SK-N-SH treated with all-trans-retinoic acid at 6 μM for 48 hours (cell line): Measurements from ENCODE around the gene MYL9.
A peak's percentile ranks its signal among the peaks of the same experiment; 100 is the strongest.

Experiments used
- ATAC-seq: fragments of 200-7000 bp; cut with Tn5 transposase; 3 replicates; pipeline ENCODE4 v1.9.1; 2020; ENCODE audit warnings: mild to moderate bottlenecking, moderate library complexity
- ARNTL ChIP-seq: fragments of 450-650 bp; formaldehyde crosslinking; IDR thresholded peaks from 2 replicates; pipeline ENCODE4 v1.5.0; 2020; ENCODE audit warnings: low read depth, mild to moderate bottlenecking, moderate library complexity, borderline replicate concordance
- BACH2 ChIP-seq: fragments of 250-450 bp; sonication (Bioruptor Pico); IDR thresholded peaks from 2 replicates; pipeline ENCODE4 v1.9.0; 2021; ENCODE audit warnings: mild to moderate bottlenecking, borderline replicate concordance
- CSDC2 ChIP-seq: fragments of 250-450 bp; sonication (Bioruptor Pico); IDR thresholded peaks from 2 replicates; pipeline ENCODE4 v1.5.0; 2020; ENCODE audit warnings: mild to moderate bottlenecking, moderate library complexity
- GLIS3 ChIP-seq: fragments of 250-450 bp; sonication (Bioruptor Pico); IDR thresholded peaks from 2 replicates; pipeline ENCODE4 v1.5.0; 2020; ENCODE audit warnings: mild to moderate bottlenecking, moderate library complexity
- ISL1 ChIP-seq: fragments of 250-450 bp; sonication (Bioruptor Pico); IDR thresholded peaks from 2 replicates; pipeline ENCODE4 v2.1.2; 2022; ENCODE audit warnings: mild to moderate bottlenecking, moderate library complexity
- OSR1 ChIP-seq: fragments of 250-450 bp; sonication (Bioruptor Pico); IDR thresholded peaks from 2 replicates; pipeline ENCODE4 v1.8.0; 2022; ENCODE audit warnings: moderate library complexity, mild to moderate bottlenecking, inconsistent platforms
- PPARA ChIP-seq: fragments of 250-450 bp; sonication (Bioruptor Pico); IDR thresholded peaks from 2 replicates; pipeline ENCODE4 v1.5.0; 2020; ENCODE audit warnings: mild to moderate bottlenecking, borderline replicate concordance
- RARB ChIP-seq: fragments of 250-450 bp; sonication (Bioruptor Pico); IDR thresholded peaks from 2 replicates; pipeline ENCODE4 v1.8.0; 2021; ENCODE audit warnings: mild to moderate bottlenecking, moderate library complexity
- SNAI2 ChIP-seq: fragments of 250-450 bp; sonication (Bioruptor Pico); IDR thresholded peaks from 2 replicates; pipeline ENCODE4 v1.5.0; 2020; ENCODE audit warnings: mild to moderate bottlenecking, moderate library complexity
- TCF4 ChIP-seq: fragments of 250-450 bp; sonication (Bioruptor Pico); IDR thresholded peaks from 2 replicates; pipeline ENCODE4 v1.8.0; 2021; ENCODE audit warnings: mild to moderate bottlenecking, moderate library complexity, borderline replicate concordance
- TOX ChIP-seq: fragments of 250-450 bp; sonication (Bioruptor Pico); IDR thresholded peaks from 2 replicates; pipeline ENCODE4 v1.8.0; 2021; ENCODE audit warnings: mild to moderate bottlenecking, moderate library complexity, borderline replicate concordance
- ZC3H10 ChIP-seq: fragments of 250-450 bp; sonication (Bioruptor Pico); IDR thresholded peaks from 2 replicates; pipeline ENCODE4 v1.5.1; 2021; ENCODE audit warnings: mild to moderate bottlenecking, moderate library complexity
- ZFP3 ChIP-seq: fragments of 250-450 bp; sonication (Bioruptor Pico); IDR thresholded peaks from 2 replicates; pipeline ENCODE4 v1.5.0; 2020; ENCODE audit warnings: mild to moderate bottlenecking, moderate library complexity
- ZFP30 ChIP-seq: fragments of 450-650 bp; formaldehyde crosslinking; IDR thresholded peaks from 2 replicates; pipeline ENCODE4 v1.5.0; 2022; ENCODE audit warnings: mild to moderate bottlenecking, moderate library complexity
- ZNF565 ChIP-seq: fragments of 450-650 bp; formaldehyde crosslinking; conservative IDR thresholded peaks from 2 replicates; pipeline ENCODE4 v1.5.0; 2020; ENCODE audit warnings: low read depth, mild to moderate bottlenecking, moderate library complexity
- ZNF70 ChIP-seq: fragments of 450-650 bp; formaldehyde crosslinking; IDR thresholded peaks from 2 replicates; pipeline ENCODE4 v1.5.0; 2020; ENCODE audit warnings: mild to moderate bottlenecking, moderate library complexity
- ZNF8 ChIP-seq: fragments of 450-650 bp; formaldehyde crosslinking; IDR thresholded peaks from 2 replicates; pipeline ENCODE4 v1.5.0; 2020; ENCODE audit warnings: mild to moderate bottlenecking, moderate library complexity
- TF ChIP-seq, protein P1 (sequence below): fragments of 250-450 bp; sonication (Bioruptor Pico); IDR thresholded peaks from 2 replicates; pipeline ENCODE4 v1.8.0; 2020; ENCODE audit warnings: mild to moderate bottlenecking, moderate library complexity, borderline replicate concordance
- TF ChIP-seq, protein P2 (sequence below): fragments of 250-450 bp; sonication (Bioruptor Pico); IDR thresholded peaks from 2 replicates; pipeline ENCODE4 v1.5.1; 2021; ENCODE audit warnings: mild to moderate bottlenecking, moderate library complexity
- TF ChIP-seq, protein P3 (sequence below): fragments of 250-450 bp; sonication (Bioruptor Pico); IDR thresholded peaks from 2 replicates; pipeline ENCODE4 v1.5.0; 2020; ENCODE audit warnings: mild to moderate bottlenecking, moderate library complexity
- TF ChIP-seq, protein P4 (sequence below): fragments of 250-450 bp; sonication (Bioruptor Pico); IDR thresholded peaks from 2 replicates; pipeline ENCODE4 v1.8.0; 2021; ENCODE audit warnings: low read depth, mild to moderate bottlenecking, moderate library complexity, borderline replicate concordance

MYL9 gene

DNA sequence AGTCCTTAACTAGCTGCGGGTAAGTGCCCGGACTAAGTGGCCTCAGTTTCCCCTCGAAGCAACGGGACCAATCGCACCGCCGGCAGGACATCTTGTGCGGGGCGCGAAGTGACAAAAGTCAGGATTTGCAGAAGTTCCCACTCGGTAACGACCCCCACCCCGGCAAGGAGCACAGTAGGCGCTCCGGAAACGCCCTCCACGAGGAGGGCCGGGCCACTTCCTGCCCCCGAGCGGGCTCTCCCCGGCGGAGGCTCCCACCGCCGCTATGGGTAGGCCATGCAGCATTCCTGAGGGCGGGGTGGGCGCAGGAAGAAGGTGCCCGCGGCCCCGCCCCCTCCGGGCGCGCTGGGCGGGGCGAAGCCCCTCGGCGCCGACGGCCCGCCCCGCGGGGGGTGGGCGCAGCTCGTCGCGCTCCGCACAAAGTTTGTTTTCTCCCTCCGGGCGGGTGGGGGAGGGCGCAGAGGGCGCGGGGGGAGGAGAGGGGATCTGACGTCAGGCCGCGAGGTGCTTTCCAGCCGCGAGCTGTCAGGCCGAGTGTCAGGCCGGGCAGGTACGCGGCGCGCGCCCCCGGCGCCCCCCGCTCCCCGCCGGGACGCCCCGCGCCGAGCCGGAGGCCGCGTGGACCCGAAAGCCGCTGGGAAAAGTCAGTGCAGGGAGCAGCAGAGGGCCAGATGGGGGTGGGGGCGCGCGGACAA lies 31.9 kb downstream of the MYL9 start, which contains the start of gene TGIF2:
TSS of gene TGIF2 (plus strand) at position 495 of the 695 bp plus-strand sequence. CDS start 5,178 bp downstream, outside the sequence.
- peak; percentile 40 for ATAC-seq
- TF ChIP-seq ZNF70 (CRISPR knock-in tag) (no peak), BACH2 (no peak), ZFP30 (CRISPR knock-in tag) (no peak), SNAI2 (CRISPR knock-in tag) (peak; percentile 76; the same call in 1 of the 2 replicates), ARNTL (CRISPR knock-in tag) (no peak), ISL1 (no peak), ZNF8 (CRISPR knock-in tag) (no peak), TCF4 (CRISPR knock-in tag) (no peak), ZFP3 (peak; percentile 73; the same call in 1 of the 2 replicates), RARB (no peak), TOX (CRISPR knock-in tag) (no peak), ZC3H10 (CRISPR knock-in tag) (no peak), GLIS3 (CRISPR knock-in tag) (no peak), PPARA (no peak), ZNF565 (CRISPR knock-in tag) (no peak), OSR1 (CRISPR knock-in tag) (no peak), CSDC2 (CRISPR knock-in tag) (peak; percentile 83)
- TF ChIP-seq, protein P1, sequence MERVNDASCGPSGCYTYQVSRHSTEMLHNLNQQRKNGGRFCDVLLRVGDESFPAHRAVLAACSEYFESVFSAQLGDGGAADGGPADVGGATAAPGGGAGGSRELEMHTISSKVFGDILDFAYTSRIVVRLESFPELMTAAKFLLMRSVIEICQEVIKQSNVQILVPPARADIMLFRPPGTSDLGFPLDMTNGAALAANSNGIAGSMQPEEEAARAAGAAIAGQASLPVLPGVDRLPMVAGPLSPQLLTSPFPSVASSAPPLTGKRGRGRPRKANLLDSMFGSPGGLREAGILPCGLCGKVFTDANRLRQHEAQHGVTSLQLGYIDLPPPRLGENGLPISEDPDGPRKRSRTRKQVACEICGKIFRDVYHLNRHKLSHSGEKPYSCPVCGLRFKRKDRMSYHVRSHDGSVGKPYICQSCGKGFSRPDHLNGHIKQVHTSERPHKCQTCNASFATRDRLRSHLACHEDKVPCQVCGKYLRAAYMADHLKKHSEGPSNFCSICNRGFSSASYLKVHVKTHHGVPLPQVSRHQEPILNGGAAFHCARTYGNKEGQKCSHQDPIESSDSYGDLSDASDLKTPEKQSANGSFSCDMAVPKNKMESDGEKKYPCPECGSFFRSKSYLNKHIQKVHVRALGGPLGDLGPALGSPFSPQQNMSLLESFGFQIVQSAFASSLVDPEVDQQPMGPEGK (CRISPR knock-in tag): peak; percentile 25; the same call in 1 of the 2 replicates
- TF ChIP-seq, protein P2, sequence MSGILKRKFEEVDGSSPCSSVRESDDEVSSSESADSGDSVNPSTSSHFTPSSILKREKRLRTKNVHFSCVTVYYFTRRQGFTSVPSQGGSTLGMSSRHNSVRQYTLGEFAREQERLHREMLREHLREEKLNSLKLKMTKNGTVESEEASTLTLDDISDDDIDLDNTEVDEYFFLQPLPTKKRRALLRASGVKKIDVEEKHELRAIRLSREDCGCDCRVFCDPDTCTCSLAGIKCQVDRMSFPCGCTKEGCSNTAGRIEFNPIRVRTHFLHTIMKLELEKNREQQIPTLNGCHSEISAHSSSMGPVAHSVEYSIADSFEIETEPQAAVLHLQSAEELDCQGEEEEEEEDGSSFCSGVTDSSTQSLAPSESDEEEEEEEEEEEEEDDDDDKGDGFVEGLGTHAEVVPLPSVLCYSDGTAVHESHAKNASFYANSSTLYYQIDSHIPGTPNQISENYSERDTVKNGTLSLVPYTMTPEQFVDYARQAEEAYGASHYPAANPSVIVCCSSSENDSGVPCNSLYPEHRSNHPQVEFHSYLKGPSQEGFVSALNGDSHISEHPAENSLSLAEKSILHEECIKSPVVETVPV (CRISPR knock-in tag): no peak
- TF ChIP-seq, protein P3, sequence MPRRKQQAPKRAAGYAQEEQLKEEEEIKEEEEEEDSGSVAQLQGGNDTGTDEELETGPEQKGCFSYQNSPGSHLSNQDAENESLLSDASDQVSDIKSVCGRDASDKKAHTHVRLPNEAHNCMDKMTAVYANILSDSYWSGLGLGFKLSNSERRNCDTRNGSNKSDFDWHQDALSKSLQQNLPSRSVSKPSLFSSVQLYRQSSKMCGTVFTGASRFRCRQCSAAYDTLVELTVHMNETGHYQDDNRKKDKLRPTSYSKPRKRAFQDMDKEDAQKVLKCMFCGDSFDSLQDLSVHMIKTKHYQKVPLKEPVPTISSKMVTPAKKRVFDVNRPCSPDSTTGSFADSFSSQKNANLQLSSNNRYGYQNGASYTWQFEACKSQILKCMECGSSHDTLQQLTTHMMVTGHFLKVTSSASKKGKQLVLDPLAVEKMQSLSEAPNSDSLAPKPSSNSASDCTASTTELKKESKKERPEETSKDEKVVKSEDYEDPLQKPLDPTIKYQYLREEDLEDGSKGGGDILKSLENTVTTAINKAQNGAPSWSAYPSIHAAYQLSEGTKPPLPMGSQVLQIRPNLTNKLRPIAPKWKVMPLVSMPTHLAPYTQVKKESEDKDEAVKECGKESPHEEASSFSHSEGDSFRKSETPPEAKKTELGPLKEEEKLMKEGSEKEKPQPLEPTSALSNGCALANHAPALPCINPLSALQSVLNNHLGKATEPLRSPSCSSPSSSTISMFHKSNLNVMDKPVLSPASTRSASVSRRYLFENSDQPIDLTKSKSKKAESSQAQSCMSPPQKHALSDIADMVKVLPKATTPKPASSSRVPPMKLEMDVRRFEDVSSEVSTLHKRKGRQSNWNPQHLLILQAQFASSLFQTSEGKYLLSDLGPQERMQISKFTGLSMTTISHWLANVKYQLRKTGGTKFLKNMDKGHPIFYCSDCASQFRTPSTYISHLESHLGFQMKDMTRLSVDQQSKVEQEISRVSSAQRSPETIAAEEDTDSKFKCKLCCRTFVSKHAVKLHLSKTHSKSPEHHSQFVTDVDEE (CRISPR knock-in tag): peak; percentile 61; the same call in 1 of the 2 replicates
- TF ChIP-seq, protein P4, sequence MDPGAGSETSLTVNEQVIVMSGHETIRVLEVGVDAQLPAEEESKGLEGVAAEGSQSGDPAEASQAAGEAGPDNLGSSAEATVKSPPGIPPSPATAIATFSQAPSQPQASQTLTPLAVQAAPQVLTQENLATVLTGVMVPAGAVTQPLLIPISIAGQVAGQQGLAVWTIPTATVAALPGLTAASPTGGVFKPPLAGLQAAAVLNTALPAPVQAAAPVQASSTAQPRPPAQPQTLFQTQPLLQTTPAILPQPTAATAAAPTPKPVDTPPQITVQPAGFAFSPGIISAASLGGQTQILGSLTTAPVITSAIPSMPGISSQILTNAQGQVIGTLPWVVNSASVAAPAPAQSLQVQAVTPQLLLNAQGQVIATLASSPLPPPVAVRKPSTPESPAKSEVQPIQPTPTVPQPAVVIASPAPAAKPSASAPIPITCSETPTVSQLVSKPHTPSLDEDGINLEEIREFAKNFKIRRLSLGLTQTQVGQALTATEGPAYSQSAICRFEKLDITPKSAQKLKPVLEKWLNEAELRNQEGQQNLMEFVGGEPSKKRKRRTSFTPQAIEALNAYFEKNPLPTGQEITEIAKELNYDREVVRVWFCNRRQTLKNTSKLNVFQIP (CRISPR knock-in tag): no peak

DNA sequence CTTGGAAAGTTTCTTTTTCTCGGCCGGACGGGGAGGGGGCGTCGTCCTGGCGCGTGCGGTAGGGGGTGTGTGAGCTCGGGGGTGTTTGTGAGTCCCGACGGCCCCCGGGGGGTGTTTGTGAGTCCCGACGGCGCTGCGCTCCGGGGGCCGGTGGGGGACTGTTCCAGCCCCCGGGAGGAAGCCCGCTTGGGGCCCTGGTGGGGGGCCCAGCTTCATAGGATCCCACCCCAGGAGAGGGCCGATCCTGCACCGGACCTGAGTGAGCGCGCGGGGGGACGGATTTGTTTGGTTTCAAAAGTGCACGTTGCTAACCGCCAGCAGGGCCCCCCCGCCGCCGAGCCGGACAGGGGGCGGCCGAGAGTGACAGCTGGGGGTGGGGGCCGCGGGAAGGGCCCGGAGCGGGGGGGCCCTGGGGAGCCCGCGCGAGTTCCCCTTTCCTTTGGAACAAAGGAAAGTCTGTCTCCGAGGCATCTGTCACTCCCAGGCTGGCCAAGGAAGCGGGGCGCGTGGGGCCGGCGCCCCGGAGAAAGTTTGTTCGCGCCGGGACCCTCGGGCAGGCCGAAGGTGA lies 32.6 kb downstream of the MYL9 start:
- TF ChIP-seq, protein P1 (CRISPR knock-in tag): peak; percentile 96; the same call in 1 of the 2 replicates
- TF ChIP-seq, protein P3 (CRISPR knock-in tag): no peak
- peak; percentile 7 for ATAC-seq
